Testis (tissue), 2 donors: Measurements from ENCODE around the gene PIH1D1.

ENCODE experiments used
- POLR2A ChIP-seq: fragments of 450-650 bp; IDR thresholded peaks from one replicate; pipeline ENCODE4 v1.6.1; 2017; ENCODE audit warnings: antibody characterized with exemption, mild to moderate bottlenecking, moderate library complexity
- TF ChIP-seq, protein P1 (sequence below), 3 experiments: fragments of 450-650 bp in 2 of 3; fragments of 200-600 bp in 1 of 3; sonication (generic) in 1 of 3; IDR thresholded peaks; one replicate each; pipeline ENCODE4 v1.5.1; 2016 to 2019; ENCODE audit warnings: antibody characterized with exemption in 3 of 3, mild to moderate bottlenecking in 2 of 3, moderate library complexity in 1 of 3

DNA sequence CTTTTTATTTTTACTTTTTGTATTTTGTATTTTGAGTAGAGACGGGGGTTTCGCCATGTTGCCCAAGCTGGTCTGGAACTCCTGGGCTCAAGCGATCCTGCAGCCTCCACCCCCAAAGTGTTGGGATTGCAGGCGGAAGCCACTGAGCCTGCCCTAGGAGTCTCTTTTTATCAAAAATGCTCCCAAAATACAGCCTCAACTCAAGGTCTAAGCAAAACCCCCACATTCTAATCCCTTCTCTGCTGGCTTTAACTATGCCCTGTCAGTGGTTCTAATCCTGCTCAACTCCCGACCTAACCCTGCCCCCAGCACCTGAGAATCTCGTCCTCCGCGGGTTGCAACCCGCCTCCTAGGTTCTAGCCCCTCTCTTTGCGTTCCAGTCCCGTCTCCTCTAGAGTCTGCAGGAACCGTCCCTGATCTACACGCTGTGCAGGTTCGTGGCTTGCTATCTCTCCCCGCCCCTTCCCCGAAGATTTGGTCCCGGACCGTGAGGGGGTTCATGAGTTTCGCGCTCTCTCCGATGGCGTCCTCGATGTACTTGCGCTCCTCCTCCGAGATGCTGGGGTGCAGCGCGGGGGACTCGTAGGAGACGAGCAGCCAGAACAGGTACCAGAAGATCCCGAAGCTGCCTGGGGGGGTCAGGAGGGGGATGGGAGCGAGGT is 18.2 kb downstream of the PIH1D1 start:
- TF ChIP-seq, protein P1, sequence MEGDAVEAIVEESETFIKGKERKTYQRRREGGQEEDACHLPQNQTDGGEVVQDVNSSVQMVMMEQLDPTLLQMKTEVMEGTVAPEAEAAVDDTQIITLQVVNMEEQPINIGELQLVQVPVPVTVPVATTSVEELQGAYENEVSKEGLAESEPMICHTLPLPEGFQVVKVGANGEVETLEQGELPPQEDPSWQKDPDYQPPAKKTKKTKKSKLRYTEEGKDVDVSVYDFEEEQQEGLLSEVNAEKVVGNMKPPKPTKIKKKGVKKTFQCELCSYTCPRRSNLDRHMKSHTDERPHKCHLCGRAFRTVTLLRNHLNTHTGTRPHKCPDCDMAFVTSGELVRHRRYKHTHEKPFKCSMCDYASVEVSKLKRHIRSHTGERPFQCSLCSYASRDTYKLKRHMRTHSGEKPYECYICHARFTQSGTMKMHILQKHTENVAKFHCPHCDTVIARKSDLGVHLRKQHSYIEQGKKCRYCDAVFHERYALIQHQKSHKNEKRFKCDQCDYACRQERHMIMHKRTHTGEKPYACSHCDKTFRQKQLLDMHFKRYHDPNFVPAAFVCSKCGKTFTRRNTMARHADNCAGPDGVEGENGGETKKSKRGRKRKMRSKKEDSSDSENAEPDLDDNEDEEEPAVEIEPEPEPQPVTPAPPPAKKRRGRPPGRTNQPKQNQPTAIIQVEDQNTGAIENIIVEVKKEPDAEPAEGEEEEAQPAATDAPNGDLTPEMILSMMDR (IDR thresholded peaks at IDR 0.05) = no peak
- TF ChIP-seq POLR2A = no peak
